Right lobe of liver (tissue), 4 donors: ENCODE results near the gene ADCK2.

Source experiments
- CTCF ChIP-seq, 4 donors: fragments of 200-600 bp in 3 of 4; fragments of 450-650 bp in 1 of 4; IDR thresholded peaks; one replicate each; pipeline versions ENCODE4 v1.5.1 to v1.8.0; 2016 to 2022; ENCODE audit warnings: antibody characterized with exemption in 4 of 4, mild to moderate bottlenecking in 2 of 4
- POLR2A ChIP-seq: fragments of 450-650 bp; IDR thresholded peaks from one replicate; pipeline ENCODE4 v1.6.1; 2017; ENCODE audit warnings: antibody characterized with exemption, mild to moderate bottlenecking
- donor health status: DM: no; HTN: no; CAD: no.
- donor health status: DM: no; HTN: no; CAD: no.
- donor health status: DM: no; HTN: yes; CAD: no.

- TF ChIP-seq CTCF (IDR thresholded peaks at IDR 0.05) (no peak), POLR2A (no peak)
These were observed 4.8 kb downstream of the ADCK2 start for GRCh38 chr7:140677496-140677895.
